Non-pigmented ciliary epithelial cell (primary cell): Measurements from ENCODE around the gene RIN1.
"Not testable (repeated sequence)": the region's sequence is repeated elsewhere in the genome, so short reads cannot be mapped to it uniquely, and the experiment has no call there.

Source experiments
- DNase-seq: peaks from one replicate; pipeline ENCODE4 v3.0.0-alpha.2; 2010; ENCODE audit warnings: low read depth

RIN1 gene, protein sequence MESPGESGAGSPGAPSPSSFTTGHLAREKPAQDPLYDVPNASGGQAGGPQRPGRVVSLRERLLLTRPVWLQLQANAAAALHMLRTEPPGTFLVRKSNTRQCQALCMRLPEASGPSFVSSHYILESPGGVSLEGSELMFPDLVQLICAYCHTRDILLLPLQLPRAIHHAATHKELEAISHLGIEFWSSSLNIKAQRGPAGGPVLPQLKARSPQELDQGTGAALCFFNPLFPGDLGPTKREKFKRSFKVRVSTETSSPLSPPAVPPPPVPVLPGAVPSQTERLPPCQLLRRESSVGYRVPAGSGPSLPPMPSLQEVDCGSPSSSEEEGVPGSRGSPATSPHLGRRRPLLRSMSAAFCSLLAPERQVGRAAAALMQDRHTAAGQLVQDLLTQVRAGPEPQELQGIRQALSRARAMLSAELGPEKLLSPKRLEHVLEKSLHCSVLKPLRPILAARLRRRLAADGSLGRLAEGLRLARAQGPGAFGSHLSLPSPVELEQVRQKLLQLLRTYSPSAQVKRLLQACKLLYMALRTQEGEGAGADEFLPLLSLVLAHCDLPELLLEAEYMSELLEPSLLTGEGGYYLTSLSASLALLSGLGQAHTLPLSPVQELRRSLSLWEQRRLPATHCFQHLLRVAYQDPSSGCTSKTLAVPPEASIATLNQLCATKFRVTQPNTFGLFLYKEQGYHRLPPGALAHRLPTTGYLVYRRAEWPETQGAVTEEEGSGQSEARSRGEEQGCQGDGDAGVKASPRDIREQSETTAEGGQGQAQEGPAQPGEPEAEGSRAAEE

GRCh38 chr11:66336234-66337102 is at the start of gene RIN1:
Gene RIN1, minus strand, starts transcription at chr11:66336434. Its CDS starts 32 bp downstream, at chr11:66336402.
- peak; percentile 91 for DNase-seq

DNA sequence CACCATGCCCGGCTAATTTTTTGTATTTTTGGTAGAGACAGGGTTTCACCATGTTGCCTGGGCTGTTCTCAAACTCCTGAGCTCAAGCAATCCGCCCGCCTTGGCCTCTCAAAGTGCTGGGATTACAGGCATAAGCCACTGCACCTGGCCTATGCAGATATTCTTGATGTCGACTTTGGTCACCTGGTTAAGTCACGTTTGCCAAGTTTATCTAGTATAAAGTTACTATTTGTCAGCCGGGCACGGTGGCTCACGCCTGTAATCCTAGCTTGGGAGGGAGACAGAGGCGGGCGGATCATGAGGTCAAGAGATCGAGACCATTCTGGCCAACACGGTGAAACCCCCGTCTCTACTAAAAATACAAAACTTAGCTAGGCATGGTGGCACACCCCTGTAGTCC is 48.1 kb upstream of the RIN1 start:
- DNase-seq = not testable (repeated sequence)

GRCh38 chr11:66380264-66380663 is 44.0 kb upstream of the RIN1 start:
- not testable (repeated sequence) for DNase-seq

GRCh38 chr11:66373690-66374287 is 37.6 kb upstream of the RIN1 start:
- not testable (repeated sequence) for DNase-seq

- DNase-seq = no peak
These were observed 37.0 kb upstream of the RIN1 start for GRCh38 chr11:66373265-66373664.

- no peak for DNase-seq
These were observed 35.6 kb upstream of the RIN1 start, which contains the start of gene SLC29A2 for GRCh38 chr11:66371627-66372415. Gene SLC29A2, minus strand, starts transcription at chr11:66371760. Its CDS starts 169 bp downstream, at chr11:66371591.

DNA sequence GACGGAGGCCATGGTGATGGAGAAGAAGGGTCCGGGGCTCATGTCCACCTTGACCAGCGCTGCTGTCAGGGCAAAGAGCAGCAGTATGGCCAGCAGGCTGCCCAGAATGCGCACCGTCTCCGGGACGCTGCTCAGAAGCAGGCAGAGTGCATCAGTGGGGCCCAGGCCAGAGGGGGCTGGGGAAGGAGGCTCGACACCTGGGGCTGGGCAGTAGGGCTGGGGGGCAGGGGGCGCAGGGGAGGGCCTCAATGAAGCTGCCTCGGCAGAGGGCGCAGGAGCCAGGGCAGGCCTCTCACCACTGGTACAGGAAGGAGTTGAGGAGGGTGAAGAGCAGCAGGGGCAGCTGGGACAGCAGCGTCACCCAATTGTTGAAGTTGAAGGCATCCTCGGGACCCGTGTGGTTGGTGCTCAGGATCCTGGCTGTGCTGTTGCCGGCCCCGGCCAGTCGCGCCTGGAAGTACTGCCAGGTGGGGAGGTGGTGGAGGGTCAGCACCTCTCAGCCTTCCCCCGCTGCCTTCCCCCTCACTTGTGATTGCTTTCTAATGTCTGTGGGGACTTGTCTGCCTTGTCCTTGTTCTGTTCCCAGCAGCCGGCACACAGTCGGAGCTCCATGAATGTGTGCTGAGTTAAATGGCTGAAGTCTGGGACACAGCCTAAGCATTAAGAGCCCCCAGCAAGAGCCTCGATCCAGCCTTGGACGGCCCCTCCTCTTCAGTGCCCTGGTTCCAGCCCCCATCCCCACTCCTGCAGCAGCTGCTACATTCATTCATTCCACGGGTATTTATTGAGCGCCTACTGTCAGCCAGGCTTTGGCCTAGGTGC is 33.0 kb upstream of the RIN1 start:
- no peak for DNase-seq

GRCh38 chr11:66368484-66368883 is 32.2 kb upstream of the RIN1 start:
- no peak for DNase-seq

- no peak for DNase-seq
These were observed 31.5 kb upstream of the RIN1 start for GRCh38 chr11:66367561-66368312.

DNA sequence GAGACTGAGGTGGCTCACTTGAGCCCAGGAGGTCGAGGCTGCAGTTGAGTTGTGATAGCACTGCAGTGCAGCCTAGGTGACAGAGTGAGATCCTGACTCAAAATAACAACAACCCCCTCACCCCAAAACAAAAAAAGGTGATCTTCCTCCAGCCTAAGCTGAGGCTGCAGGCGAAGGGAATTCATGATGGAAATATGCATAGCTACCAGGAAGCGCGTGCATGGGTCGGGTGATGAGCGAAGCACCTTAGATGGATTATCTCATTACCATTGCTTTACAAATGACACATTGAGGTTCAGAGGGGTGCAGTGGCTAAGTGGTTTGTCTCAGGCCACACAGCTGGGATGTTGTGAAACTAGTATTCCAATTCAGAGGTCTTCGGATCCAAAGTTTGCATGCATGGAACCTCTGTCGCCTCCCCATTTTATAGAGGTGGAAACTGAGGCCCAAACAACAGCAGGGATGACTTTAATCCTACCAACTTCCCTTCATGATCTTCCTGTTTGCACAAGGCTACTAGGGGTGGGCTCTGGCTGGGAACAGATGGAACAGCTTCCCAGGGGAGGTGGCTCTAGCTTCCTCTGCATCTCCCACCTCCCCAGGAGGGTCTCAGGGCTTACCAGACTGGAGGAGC is 30.7 kb upstream of the RIN1 start:
- DNase-seq = no peak

- no peak for DNase-seq
These were observed 29.7 kb upstream of the RIN1 start for GRCh38 chr11:66365711-66366619.

- DNase-seq = no peak
These were observed 28.9 kb upstream of the RIN1 start for GRCh38 chr11:66365166-66365565.

- DNase-seq = no peak
These were observed 27.7 kb upstream of the RIN1 start for GRCh38 chr11:66363805-66364535.

GRCh38 chr11:66363187-66363601 is 27.0 kb upstream of the RIN1 start:
- no peak for DNase-seq

- no peak for DNase-seq
These were observed 26.4 kb upstream of the RIN1 start for GRCh38 chr11:66362481-66363147.

GRCh38 chr11:66361502-66361941 is 25.3 kb upstream of the RIN1 start:
- DNase-seq = no peak
